SK-N-SH (cell line): ENCODE measurements around the gene IMMT. TPM values are rescaled to one million over a fixed set of nuclear protein-coding genes. Genes with fewer than 3 reads are reported as not detected.

Experiments used
- CTCF ChIA-PET: fragments of 300-600, 350-600 bp; formaldehyde crosslinking; extraction: SDS; loops from one replicate; lab custom pipeline; 2021; lab: Yijun Ruan, JAX
- POLR2A ChIA-PET: fragments of 350-600 bp; sonication (Branson Sonifier 250); formaldehyde crosslinking; extraction: SDS; loops from one replicate; lab custom pipeline; 2020; ENCODE audit warnings: antibody characterized with exemption, inconsistent platforms; lab: Yijun Ruan, JAX
- DNase-seq: peaks from one replicate; pipeline ENCODE4 v3.0.0; 2012
- H2AFZ ChIP-seq: fragments of 200-600 bp; sonication (generic); 2 replicates; pipeline ENCODE4 v1.8.1; 2016; ENCODE audit warnings: antibody characterized with exemption, mild to moderate bottlenecking, low read depth
- H3F3A ChIP-seq: fragments of 200-600 bp; sonication (generic); replicated peaks from 2 replicates; pipeline ENCODE3; 2016; ENCODE audit warnings: antibody characterized with exemption, mild to moderate bottlenecking; ENCODE audit not compliant: insufficient read depth
- H3K27ac ChIP-seq, 2 experiments: fragments of 200-500 bp in 1 of 2; fragments of 200-600 bp in 1 of 2; sonication (Bioruptor generic) in 1 of 2; sonication (generic), shearing (Covaris generic) in 1 of 2; 2 replicates each; pipeline versions ENCODE4 v1.5.1 to v1.6.1; 2014 to 2016; ENCODE audit warnings: low read depth in 2 of 2, inconsistent platforms in 1 of 2, low read length in 1 of 2, mild to moderate bottlenecking in 1 of 2, mixed read lengths in 1 of 2
- H3K27me3 ChIP-seq: fragments of 200-600 bp; sonication (generic), shearing (Covaris generic); 2 replicates; pipeline ENCODE4 v1.6.1; 2016; ENCODE audit warnings: mixed run types; ENCODE audit not compliant: insufficient read depth
- H3K36me3 ChIP-seq, 2 experiments: fragments of 200-500 bp in 1 of 2; fragments of 200-600 bp in 1 of 2; sonication (Bioruptor generic) in 1 of 2; sonication (generic) in 1 of 2; replicated peaks in 1 of 2; 2 replicates each; pipeline versions ENCODE3 to v1.5.1; 2014 to 2016; ENCODE audit warnings: low read length in 1 of 2, mild to moderate bottlenecking in 1 of 2; ENCODE audit not compliant: insufficient read depth in 2 of 2, control insufficient read depth in 1 of 2
- H3K4me1 ChIP-seq, 2 experiments: fragments of 200-500 bp in 1 of 2; fragments of 200-600 bp in 1 of 2; sonication (Bioruptor generic) in 1 of 2; sonication (generic), shearing (Covaris generic) in 1 of 2; 2 replicates each; pipeline versions ENCODE4 v1.5.1 to v1.6.1; 2014 to 2016; ENCODE audit warnings: low read depth in 1 of 2, low read length in 1 of 2, mixed run types in 1 of 2; ENCODE audit not compliant: insufficient read depth in 2 of 2, control insufficient read depth in 1 of 2
- H3K4me2 ChIP-seq: fragments of 200-600 bp; sonication (generic), shearing (Covaris generic); 2 replicates; pipeline ENCODE4 v1.6.1; 2017; ENCODE audit warnings: mixed run types
- H3K4me3 ChIP-seq, 2 experiments: fragments of 200-500 bp in 1 of 2; fragments of 200-600 bp in 1 of 2; sonication (Bioruptor generic) in 1 of 2; sonication (generic), shearing (Covaris generic) in 1 of 2; 2 replicates each; pipeline versions ENCODE4 v1.5.1 to v1.8.1; 2014 to 2016; ENCODE audit warnings: low read depth in 2 of 2, inconsistent platforms in 1 of 2, low read length in 1 of 2, mild to moderate bottlenecking in 1 of 2, mixed read lengths in 1 of 2, moderate library complexity in 1 of 2
- H3K79me2 ChIP-seq: fragments of 200-600 bp; sonication (generic); 2 replicates; pipeline ENCODE4 v1.8.1; 2017; ENCODE audit warnings: mild to moderate bottlenecking; ENCODE audit not compliant: insufficient read depth
- H3K9ac ChIP-seq: fragments of 200-600 bp; sonication (generic); 2 replicates; pipeline ENCODE4 v1.6.1; 2017; ENCODE audit warnings: mixed run types
- H3K9me2 ChIP-seq: fragments of 200-600 bp; sonication (generic); 2 replicates; pipeline ENCODE4 v1.6.1; 2017; ENCODE audit warnings: mixed run types
- H3K9me3 ChIP-seq: fragments of 200-600 bp; sonication (generic); 2 replicates; pipeline ENCODE4 v1.6.1; 2017; ENCODE audit warnings: mixed run types, mild to moderate bottlenecking, moderate library complexity
- H4K20me1 ChIP-seq: fragments of 200-600 bp; sonication (generic); 2 replicates; pipeline ENCODE4 v1.6.1; 2017; ENCODE audit warnings: mild to moderate bottlenecking, mixed run types; ENCODE audit not compliant: insufficient read depth
- CHD2 ChIP-seq: fragments of 150-350 bp; IDR thresholded peaks from 2 replicates; pipeline ENCODE4 v1.6.1; 2018; ENCODE audit warnings: low read length; ENCODE audit not compliant: partially characterized antibody
- ELF1 ChIP-seq: IDR thresholded peaks from 2 replicates; pipeline ENCODE4 v1.4.0; 2012
- FOSL2 ChIP-seq: IDR thresholded peaks from 2 replicates; pipeline ENCODE4 v1.4.0; 2012; ENCODE audit warnings: low read depth, mild to moderate bottlenecking, moderate library complexity, borderline replicate concordance
- FOXM1 ChIP-seq: IDR thresholded peaks from 2 replicates; pipeline ENCODE4 v1.4.0; 2012; ENCODE audit warnings: low read depth, mild to moderate bottlenecking
- GABPA ChIP-seq: IDR thresholded peaks from 2 replicates; pipeline ENCODE4 v1.4.0; 2012; ENCODE audit warnings: low read depth, mild to moderate bottlenecking
- MEF2A ChIP-seq: IDR thresholded peaks from 2 replicates; pipeline ENCODE4 v1.4.0; 2012; ENCODE audit warnings: low read depth, borderline replicate concordance
- NFIC ChIP-seq: IDR thresholded peaks from 2 replicates; pipeline ENCODE4 v1.4.0; 2012; ENCODE audit warnings: borderline replicate concordance
- NRF1 ChIP-seq: IDR thresholded peaks from 2 replicates; pipeline ENCODE4 v1.6.1; 2012; ENCODE audit warnings: low read depth, mild to moderate bottlenecking, low read length
- PBX3 ChIP-seq: IDR thresholded peaks from 2 replicates; pipeline ENCODE4; 2012
- POLR2AphosphoS5 ChIP-seq: IDR thresholded peaks from 2 replicates; pipeline ENCODE4 v1.6.1; 2012; ENCODE audit warnings: low read depth, low read length
- RAD21 ChIP-seq: IDR thresholded peaks from 2 replicates; pipeline ENCODE4 v1.6.1; 2012; ENCODE audit warnings: mild to moderate bottlenecking, low read length
- RCOR1 ChIP-seq: fragments of 150-350 bp; IDR thresholded peaks from 2 replicates; pipeline ENCODE4 v1.6.1; 2017; ENCODE audit warnings: antibody characterized with exemption, low read length
- RXRA ChIP-seq: IDR thresholded peaks from 2 replicates; pipeline ENCODE4 v1.4.0; 2012; ENCODE audit warnings: low read depth, mild to moderate bottlenecking, borderline replicate concordance
- SIN3A ChIP-seq: IDR thresholded peaks from 2 replicates; pipeline ENCODE4 v1.6.1; 2012; ENCODE audit warnings: low read depth, mild to moderate bottlenecking, low read length, moderate library complexity, borderline replicate concordance
- TAF1 ChIP-seq: IDR thresholded peaks from 2 replicates; pipeline ENCODE4 v1.6.1; 2012; ENCODE audit warnings: low read depth, mild to moderate bottlenecking, low read length, moderate library complexity, borderline replicate concordance
- TCF12 ChIP-seq: IDR thresholded peaks from 2 replicates; pipeline ENCODE4 v1.4.0; 2012
- TEAD4 ChIP-seq: IDR thresholded peaks from 2 replicates; pipeline ENCODE4 v1.4.0; 2012; ENCODE audit warnings: mild to moderate bottlenecking, borderline replicate concordance; ENCODE audit not compliant: insufficient read depth
- WGBS: methylation state at CpG from one replicate; pipeline ENCODE4 v1.1.6; 2017; ENCODE audit warnings: low lambda C conversion rate; 5-methylcytosine and 5-hydroxymethylcytosine counted together
- polyA plus RNA-seq, 3 experiments: library from polyadenylated mRNA; depleted of rRNA; stranded (reverse); fragments of >200 nt; gene quantifications; 2 replicates each; pipeline ENCODE4 v1.2.3, GENCODE V29; 2012
- TF ChIP-seq, protein P1 (sequence below): IDR thresholded peaks from 2 replicates; pipeline ENCODE4 v1.4.0; 2012; ENCODE audit warnings: low read depth
- TF ChIP-seq, protein P2 (sequence below): fragments of 150-350 bp; IDR thresholded peaks from 2 replicates; pipeline ENCODE4 v1.6.1; 2016; ENCODE audit warnings: mild to moderate bottlenecking, low read depth, low read length

Gene IMMT
- polyA plus RNA-seq, 1 of the 3 experiments (the other 2 are of a cell fraction) = 36.3 TPM

DNA sequence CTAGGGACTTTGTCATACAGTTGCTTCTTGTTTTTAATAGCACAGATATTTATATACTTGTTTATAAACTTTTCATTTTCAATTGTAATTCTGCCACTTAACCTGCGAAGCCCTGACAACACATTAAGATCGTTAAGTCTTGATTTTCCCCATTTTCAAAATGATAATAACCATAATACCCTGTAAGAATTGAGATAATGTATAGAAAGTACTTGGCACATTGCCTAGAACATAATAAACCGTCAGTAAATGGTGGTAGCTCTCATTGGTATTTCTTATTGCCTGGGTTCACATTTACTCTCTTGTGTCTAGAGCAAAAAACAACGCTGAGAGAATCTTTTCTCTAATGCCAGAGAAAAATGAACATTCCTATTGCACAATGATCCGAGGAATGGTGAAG, 70.6 kb downstream of the IMMT start:
- Histone ChIP-seq H2AFZ (no peak overlapping the region), H3K36me3 (peaks cover 90 to 92% of the 10 kb centered on the region in 2 experiments), H3K4me1 (no peaks in the 10 kb centered on the region), H3K4me2 (no peak overlapping the region), H3K27ac (no peak overlapping the region), H4K20me1 (no peaks in the 10 kb centered on the region), H3K4me3 (no peak overlapping the region), H3F3A (peaks cover 5% of the 10 kb centered on the region), H3K79me2 (peaks cover 4% of the 10 kb centered on the region; the same call in 1 of the 2 replicates), H3K9me3 (no peaks in the 10 kb centered on the region), H3K27me3 (no peaks in the 10 kb centered on the region), H3K9ac (no peak overlapping the region), H3K9me2 (no peaks in the 10 kb centered on the region)
- TF ChIP-seq FOSL2 = no peak
- CTCF ChIA-PET = interaction anchor here (1.6 kb wide), 1 partner anchor 96 kb away, joined by 4 read pairs; no protein-coding TSS in a partner anchor
- 84% methylated on average over 5 of the region's 5 CpGs for WGBS
- no peak for DNase-seq
- POLR2A ChIA-PET = no interaction called here

- H3K27me3 ChIP-seq = no peaks in the 10 kb centered on the region
- no peak overlapping the region for H3K4me3 ChIP-seq
- peaks cover 4% of the 10 kb centered on the region; the same call in 1 of the 2 replicates for H3K79me2 ChIP-seq
- H3F3A ChIP-seq = no peaks in the 10 kb centered on the region
- TF ChIP-seq NRF1 (no peak), NFIC (no peak), TCF12 (no peak)
- WGBS = 88% methylated on average over 5 of the region's 5 CpGs
- H3K4me1 ChIP-seq = no peaks in the 10 kb centered on the region
- H3K27ac ChIP-seq = no peak overlapping the region
- H4K20me1 ChIP-seq = no peaks in the 10 kb centered on the region
- no peaks in the 10 kb centered on the region for H3K9me2 ChIP-seq
- no peak overlapping the region for H3K9ac ChIP-seq
- CTCF ChIA-PET = no interaction called here
- no peak overlapping the region for H3K4me2 ChIP-seq
- H3K36me3 ChIP-seq = peaks cover 92 to 95% of the 10 kb centered on the region in 2 experiments
- H2AFZ ChIP-seq = no peak overlapping the region
- no peaks in the 10 kb centered on the region for H3K9me3 ChIP-seq
- no peak for DNase-seq
- POLR2A ChIA-PET = no interaction called here
These were observed 71.8 kb downstream of the IMMT start for GRCh38 chr2:86123328-86123925.

- 98% methylated on average over 2 of the region's 2 CpGs for WGBS
- H4K20me1 ChIP-seq = no peaks in the 10 kb centered on the region
- H3K9ac ChIP-seq = no peak overlapping the region
- H3F3A ChIP-seq = peaks cover 7% of the 10 kb centered on the region
- no peaks in the 10 kb centered on the region for H3K27me3 ChIP-seq
- H3K9me2 ChIP-seq = no peaks in the 10 kb centered on the region
- TF ChIP-seq, protein P1, sequence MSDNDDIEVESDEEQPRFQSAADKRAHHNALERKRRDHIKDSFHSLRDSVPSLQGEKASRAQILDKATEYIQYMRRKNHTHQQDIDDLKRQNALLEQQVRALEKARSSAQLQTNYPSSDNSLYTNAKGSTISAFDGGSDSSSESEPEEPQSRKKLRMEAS = no peak
- no peak for TF ChIP-seq SIN3A
- no peak for TF ChIP-seq GABPA
- no peak for TF ChIP-seq RCOR1
- TF ChIP-seq PBX3 = no peak
- no peak for TF ChIP-seq FOSL2
- no peak for TF ChIP-seq POLR2AphosphoS5
- no peak for TF ChIP-seq TEAD4
- no peak for TF ChIP-seq CHD2
- TF ChIP-seq NFIC = no peak
- TF ChIP-seq, protein P2, sequence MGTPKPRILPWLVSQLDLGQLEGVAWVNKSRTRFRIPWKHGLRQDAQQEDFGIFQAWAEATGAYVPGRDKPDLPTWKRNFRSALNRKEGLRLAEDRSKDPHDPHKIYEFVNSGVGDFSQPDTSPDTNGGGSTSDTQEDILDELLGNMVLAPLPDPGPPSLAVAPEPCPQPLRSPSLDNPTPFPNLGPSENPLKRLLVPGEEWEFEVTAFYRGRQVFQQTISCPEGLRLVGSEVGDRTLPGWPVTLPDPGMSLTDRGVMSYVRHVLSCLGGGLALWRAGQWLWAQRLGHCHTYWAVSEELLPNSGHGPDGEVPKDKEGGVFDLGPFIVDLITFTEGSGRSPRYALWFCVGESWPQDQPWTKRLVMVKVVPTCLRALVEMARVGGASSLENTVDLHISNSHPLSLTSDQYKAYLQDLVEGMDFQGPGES = no peak
- TF ChIP-seq FOXM1 = no peak
- TF ChIP-seq RXRA = no peak
- TF ChIP-seq ELF1 = no peak
- no peak for TF ChIP-seq TAF1
- TF ChIP-seq RAD21 = no peak
- TF ChIP-seq TCF12 = no peak
- no peak for TF ChIP-seq MEF2A
- no peak overlapping the region for H3K27ac ChIP-seq
- peaks cover 79 to 84% of the 10 kb centered on the region in 2 experiments for H3K36me3 ChIP-seq
- H3K4me1 ChIP-seq = no peaks in the 10 kb centered on the region
- no peak overlapping the region for H2AFZ ChIP-seq
- no peaks in the 10 kb centered on the region for H3K9me3 ChIP-seq
- H3K79me2 ChIP-seq = peaks cover 34% of the 10 kb centered on the region
- ChIA-PET POLR2A (no interaction called here), CTCF (no interaction called here)
- H3K4me3 ChIP-seq = no peak overlapping the region
- no peak for DNase-seq
- H3K4me2 ChIP-seq = no peak overlapping the region
These were observed 77.1 kb downstream of the IMMT start for GRCh38 chr2:86118130-86118529.
